Ovary (tissue), 3 donors: ENCODE measurements around the gene SMARCA5.

Experiments
- EP300 ChIP-seq: sonication (generic); formaldehyde crosslinking; IDR thresholded peaks from one replicate; pipeline ENCODE4 v1.6.1; 2017; ENCODE audit warnings: antibody characterized with exemption
- POLR2A ChIP-seq: fragments of 450-650 bp; IDR thresholded peaks from one replicate; pipeline ENCODE4 v1.6.1; 2017; ENCODE audit warnings: antibody characterized with exemption, mild to moderate bottlenecking, moderate library complexity
- TF ChIP-seq, protein P1 (sequence below), 3 donors: fragments of 450-650 bp in 2 of 3; fragments of 200-600 bp in 1 of 3; IDR thresholded peaks; one replicate each; pipeline versions ENCODE4 v1.5.1 to v1.8.0; 2016 to 2022; ENCODE audit warnings: antibody characterized with exemption in 3 of 3, mild to moderate bottlenecking in 1 of 3
- donor health status: DM: no; HTN: no; CAD: no.

DNA sequence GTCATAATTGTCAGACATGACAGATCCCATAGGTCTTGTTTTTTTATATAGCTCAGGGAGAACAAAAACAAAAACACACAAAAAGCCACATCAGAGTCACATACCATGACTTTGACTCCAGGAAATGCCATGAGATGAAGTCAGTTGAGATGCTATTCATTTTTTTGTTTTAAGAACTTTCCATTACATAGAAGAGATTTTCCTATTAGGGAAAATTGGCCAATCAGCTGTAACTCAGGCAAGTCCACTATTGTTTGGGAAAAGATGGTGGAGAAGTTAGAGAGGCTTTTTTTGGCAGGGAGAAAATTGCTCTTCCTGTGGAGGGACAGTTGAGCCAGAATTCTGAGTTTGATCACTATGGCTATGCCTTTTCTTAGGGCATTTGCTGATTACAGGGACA lies 72.6 kb downstream of the SMARCA5 start:
- no peak for TF ChIP-seq EP300
- TF ChIP-seq POLR2A: no peak
- TF ChIP-seq, protein P1, sequence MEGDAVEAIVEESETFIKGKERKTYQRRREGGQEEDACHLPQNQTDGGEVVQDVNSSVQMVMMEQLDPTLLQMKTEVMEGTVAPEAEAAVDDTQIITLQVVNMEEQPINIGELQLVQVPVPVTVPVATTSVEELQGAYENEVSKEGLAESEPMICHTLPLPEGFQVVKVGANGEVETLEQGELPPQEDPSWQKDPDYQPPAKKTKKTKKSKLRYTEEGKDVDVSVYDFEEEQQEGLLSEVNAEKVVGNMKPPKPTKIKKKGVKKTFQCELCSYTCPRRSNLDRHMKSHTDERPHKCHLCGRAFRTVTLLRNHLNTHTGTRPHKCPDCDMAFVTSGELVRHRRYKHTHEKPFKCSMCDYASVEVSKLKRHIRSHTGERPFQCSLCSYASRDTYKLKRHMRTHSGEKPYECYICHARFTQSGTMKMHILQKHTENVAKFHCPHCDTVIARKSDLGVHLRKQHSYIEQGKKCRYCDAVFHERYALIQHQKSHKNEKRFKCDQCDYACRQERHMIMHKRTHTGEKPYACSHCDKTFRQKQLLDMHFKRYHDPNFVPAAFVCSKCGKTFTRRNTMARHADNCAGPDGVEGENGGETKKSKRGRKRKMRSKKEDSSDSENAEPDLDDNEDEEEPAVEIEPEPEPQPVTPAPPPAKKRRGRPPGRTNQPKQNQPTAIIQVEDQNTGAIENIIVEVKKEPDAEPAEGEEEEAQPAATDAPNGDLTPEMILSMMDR (IDR thresholded peaks at IDR 0.05): no peak
